ENCODE measurements around the gene PDGFRB.

The PDGFRB gene

DNA sequence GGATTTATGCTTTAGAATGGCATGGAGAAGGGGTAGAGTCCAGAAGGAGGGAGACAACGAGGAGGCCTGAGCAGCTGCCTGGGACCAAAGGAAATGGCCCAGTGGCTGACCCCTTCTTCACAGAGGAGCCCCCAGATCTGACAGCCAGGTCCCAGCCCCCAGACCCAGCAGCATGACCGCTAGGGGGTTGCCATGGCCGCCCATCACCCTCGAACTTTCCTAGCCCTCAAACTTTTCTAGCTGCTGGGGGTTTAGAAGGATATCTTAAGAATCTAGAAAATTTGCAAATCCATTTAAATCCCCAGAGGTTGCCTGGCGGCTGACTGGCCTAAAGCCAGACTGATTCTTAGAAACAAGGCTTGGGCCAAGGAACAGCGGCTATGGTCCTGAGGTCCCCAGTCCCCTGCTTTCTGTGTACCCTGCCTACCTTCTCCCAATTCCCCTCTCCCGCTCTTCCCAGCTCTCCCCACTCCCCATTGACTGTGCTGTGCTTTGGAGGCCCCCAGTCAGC lies 972 bp downstream of the PDGFRB start:
- peaks cover 7% of the 10 kb centered on the region for H3K4me1 ChIP-seq
- no peaks in the 10 kb centered on the region for H3K36me3 ChIP-seq (replicated peaks)
- H3K27me3 ChIP-seq (ENCODE audit: low read depth), result no peaks in the 10 kb centered on the region
- peak; percentile 39 to 56 for DNase-seq (ENCODE audit: low spot score in 2 of 2)
- in situ Hi-C loops (cut with MboI; ENCODE audit: low sequenced_read_pairs), result loop anchor here (10.0 kb wide), 1 partner anchor 280 kb away; no protein-coding TSS in a partner anchor
- H3K9me3 ChIP-seq, result no peaks in the 10 kb centered on the region
- no peak overlapping the region for H3K4me3 ChIP-seq

DNA sequence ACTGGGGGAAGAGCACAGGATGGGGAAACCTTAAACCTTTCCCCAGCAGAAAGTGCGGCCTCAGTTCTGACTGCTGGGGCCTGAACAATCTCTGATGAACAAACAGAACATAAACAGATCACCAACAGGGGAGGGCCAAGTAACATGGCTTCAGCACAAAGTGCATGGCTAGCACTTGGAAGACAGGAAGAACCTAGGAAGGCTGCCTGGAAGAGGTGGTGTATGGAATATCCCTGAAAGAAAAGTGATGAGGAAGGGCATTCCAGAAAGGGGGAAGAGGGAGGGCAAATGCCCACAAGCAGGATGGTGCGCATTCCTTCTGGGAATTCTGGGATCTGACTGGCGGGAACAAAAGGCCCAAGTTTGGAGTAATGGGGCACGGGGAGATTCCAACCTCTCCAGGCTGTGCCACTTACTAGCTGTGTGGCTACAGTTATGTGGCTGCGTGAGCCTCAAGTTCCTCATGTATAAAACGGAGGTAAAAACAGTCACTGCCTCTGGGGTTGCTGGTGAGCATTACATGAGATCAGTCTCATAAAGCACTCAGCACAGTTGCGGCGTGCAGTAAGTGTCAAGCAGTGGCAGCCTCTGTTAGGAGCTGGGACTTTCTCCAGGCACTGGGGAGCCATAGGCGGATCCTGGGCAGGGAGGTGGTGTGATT lies 1.6 kb downstream of the PDGFRB start:
- Histone ChIP-seq H3K36me3 (replicated peaks) (no peaks in the 10 kb centered on the region), H3K4me3 (no peak overlapping the region), H3K9me3 (no peaks in the 10 kb centered on the region), H3K4me1 (peaks cover 7% of the 10 kb centered on the region), H3K27me3 (ENCODE audit: low read depth) (no peaks in the 10 kb centered on the region)
- in situ Hi-C loops (cut with MboI; ENCODE audit: low sequenced_read_pairs), result loop anchor here (10.0 kb wide), 1 partner anchor 281 kb away; no protein-coding TSS in a partner anchor
- peak in 1 of 2 experiments; percentile 30 for DNase-seq (ENCODE audit: low spot score in 2 of 2)

DNA sequence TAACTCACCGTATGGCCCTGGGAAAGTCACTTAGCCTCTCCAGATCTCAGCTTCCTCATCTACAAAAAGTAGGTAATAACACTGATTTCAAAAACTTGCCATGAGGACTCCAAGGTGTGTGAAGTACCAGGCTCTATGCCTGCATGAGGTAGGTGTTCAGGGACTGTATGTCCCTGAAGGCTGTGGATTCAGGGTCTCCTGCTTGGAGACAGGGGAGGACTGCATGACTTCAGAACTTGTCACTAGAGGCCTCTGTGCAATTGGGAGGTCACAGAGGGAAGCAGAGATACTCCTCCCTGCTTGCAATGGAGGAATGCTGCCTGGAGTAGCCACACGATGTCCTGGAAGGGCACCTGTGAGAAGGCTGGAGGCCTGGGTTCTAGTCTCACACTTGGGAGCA lies 2.2 kb downstream of the PDGFRB start:
- peaks cover 7% of the 10 kb centered on the region for H3K4me1 ChIP-seq

DNA sequence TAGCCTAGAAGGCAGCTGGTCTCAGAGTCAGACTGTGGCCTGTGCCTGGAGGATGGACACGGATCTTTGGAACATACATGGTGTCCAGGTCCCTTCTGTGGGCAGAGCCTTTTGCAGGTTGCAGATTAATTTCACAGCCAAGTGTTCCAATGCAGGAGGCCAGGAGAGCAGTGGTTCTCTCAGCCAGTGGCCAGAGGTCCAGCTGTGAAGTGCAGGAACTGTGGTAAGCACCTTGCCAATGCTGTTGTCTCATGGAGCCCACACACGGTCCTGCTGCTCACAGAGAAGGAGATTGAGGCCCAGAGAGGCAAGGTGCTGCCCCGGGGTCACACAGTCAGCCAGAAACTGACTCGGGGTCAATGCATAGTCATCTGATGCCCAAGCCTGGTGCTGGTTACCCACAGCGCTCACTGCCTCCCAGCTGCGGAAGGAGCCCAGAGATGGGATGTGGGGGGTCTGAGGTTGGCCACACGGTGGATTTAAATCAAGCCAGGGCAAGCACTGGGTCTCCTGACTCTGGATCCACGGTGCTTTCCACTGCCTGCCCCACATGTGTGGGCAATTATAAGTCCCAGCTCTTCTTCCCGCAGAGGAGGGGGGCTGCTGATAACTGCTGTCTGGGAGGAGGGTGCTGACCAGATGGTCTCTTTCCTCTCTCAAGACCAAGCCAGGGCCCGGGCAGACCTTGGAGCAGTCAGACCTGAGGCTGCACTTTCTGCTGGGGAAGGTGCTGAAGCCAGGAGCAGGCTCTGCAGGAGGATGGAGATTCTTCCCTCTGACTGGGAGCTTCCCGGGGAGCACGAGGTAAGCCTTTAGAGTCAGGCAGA lies 2.8 kb downstream of the PDGFRB start:
- no peaks in the 10 kb centered on the region for H3K36me3 ChIP-seq (replicated peaks)
- H3K4me3 ChIP-seq, result no peak overlapping the region
- peaks cover 7% of the 10 kb centered on the region for H3K4me1 ChIP-seq
- no peaks in the 10 kb centered on the region for H3K27me3 ChIP-seq (ENCODE audit: low read depth)
- no peak for DNase-seq (ENCODE audit: low spot score in 2 of 2)
- in situ Hi-C loops (cut with MboI; ENCODE audit: low sequenced_read_pairs), result loop anchor here (10.0 kb wide), 1 partner anchor 282 kb away; no protein-coding TSS in a partner anchor
- H3K9me3 ChIP-seq, result no peaks in the 10 kb centered on the region

More for the DNA sequence above, 2.2 kb downstream of the PDGFRB start:
- no peaks in the 10 kb centered on the region for H3K27me3 ChIP-seq (ENCODE audit: low read depth)
- no peaks in the 10 kb centered on the region for H3K9me3 ChIP-seq
- H3K4me3 ChIP-seq, result no peak overlapping the region
- in situ Hi-C loops (cut with MboI; ENCODE audit: low sequenced_read_pairs), result loop anchor here (10.0 kb wide), 1 partner anchor 281 kb away; no protein-coding TSS in a partner anchor
- H3K36me3 ChIP-seq (replicated peaks), result no peaks in the 10 kb centered on the region
- no peak for DNase-seq (ENCODE audit: low spot score in 2 of 2)

DNA sequence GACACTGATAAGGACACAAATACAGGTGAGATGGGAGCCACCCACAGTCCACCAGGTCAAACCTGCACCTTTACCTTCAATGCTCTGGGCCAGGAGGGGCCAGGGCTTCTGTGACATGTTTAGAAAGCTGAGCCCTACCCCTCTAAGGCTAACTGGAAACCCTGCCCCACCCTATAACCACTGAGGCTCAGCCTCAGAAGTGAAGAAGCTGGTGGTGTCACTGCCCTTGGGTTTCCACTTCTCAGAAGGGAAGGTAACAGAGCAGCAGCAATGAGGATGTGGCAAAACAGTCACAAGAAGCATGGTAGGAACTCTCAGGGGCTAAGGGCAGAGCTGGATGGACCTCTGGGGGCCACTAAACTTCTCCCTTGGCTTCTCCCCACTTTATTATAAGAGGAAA lies 6.0 kb downstream of the PDGFRB start:
- in situ Hi-C loops (cut with MboI; ENCODE audit: low sequenced_read_pairs), result loop anchor here (10.0 kb wide), 1 partner anchor 285 kb away; no protein-coding TSS in a partner anchor
- Histone ChIP-seq H3K4me1 (peaks cover 3% of the 10 kb centered on the region), H3K4me3 (no peak overlapping the region), H3K36me3 (replicated peaks) (no peaks in the 10 kb centered on the region), H3K9me3 (no peaks in the 10 kb centered on the region), H3K27me3 (ENCODE audit: low read depth) (no peaks in the 10 kb centered on the region)
- no peak for DNase-seq (ENCODE audit: low spot score in 2 of 2)

DNA sequence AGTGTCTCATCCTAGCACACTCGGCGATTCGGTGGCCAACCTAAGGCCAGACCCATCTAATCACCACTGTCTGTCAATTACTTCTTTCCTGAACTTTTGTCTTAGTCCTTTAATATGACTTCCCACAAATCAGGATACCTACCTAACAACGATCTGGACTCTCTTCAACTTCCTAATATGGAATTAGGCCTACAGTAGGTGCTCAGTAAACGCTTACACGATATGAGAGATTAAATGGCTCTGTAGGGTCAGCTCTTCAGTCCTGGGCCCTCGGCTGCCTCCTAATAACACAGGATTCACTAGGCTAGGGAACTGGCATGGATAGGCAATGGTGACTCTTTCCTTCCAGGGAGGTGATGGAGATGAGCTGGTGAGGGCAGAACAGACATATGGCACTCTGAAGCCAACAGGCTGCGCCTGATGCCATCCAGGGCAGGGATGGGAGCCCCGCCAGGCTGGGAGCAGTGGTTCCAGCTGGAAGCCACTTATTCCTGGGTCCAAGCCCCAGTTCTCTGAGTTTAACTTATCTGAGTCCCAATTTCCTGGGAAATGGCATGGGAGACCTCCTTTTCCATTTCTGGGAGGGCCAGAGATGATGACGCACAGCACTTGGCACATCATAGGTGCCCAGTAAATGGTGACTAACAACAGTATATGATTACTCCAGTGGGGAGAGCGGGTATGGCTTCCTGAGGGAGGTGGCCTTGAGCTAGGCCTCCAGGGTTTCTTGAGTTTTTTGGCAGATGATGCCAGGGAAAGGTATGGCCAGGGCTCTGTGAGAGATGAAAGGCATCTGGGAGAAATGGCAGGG lies 7.3 kb downstream of the PDGFRB start:
- in situ Hi-C loops (cut with MboI; ENCODE audit: low sequenced_read_pairs), result no loop called here
- no peak for DNase-seq (ENCODE audit: low spot score in 2 of 2)

DNA sequence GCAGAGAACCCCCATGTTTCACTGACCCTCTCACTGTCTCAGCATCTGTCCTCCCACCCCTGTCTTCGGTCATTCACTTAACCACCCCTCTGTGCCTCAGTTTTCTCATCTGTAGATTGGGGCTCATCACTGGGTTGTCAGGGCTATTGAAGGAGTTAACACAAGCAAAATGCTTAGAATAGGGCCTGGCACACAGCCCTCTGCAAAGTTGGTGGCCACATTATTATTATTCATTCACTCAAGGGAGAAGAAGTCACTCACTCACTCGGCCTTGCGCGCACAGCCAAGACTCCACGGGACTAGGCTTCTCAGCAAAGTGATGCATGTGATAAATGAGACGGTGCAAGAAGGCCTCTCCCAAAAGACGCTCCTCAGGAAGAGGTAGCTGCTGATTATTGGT lies 8.0 kb downstream of the PDGFRB start:
- H3K9me3 ChIP-seq, result no peaks in the 10 kb centered on the region
- H3K4me3 ChIP-seq, result no peak overlapping the region
- H3K4me1 ChIP-seq, result no peaks in the 10 kb centered on the region
- H3K27me3 ChIP-seq (ENCODE audit: low read depth), result no peaks in the 10 kb centered on the region
- DNase-seq (ENCODE audit: low spot score in 2 of 2), result no peak
- H3K36me3 ChIP-seq (replicated peaks), result no peaks in the 10 kb centered on the region
- in situ Hi-C loops (cut with MboI; ENCODE audit: low sequenced_read_pairs), result no loop called here

More for the DNA sequence above, 7.3 kb downstream of the PDGFRB start:
- Histone ChIP-seq H3K27me3 (ENCODE audit: low read depth) (no peaks in the 10 kb centered on the region), H3K9me3 (no peaks in the 10 kb centered on the region), H3K4me1 (no peaks in the 10 kb centered on the region), H3K36me3 (replicated peaks) (no peaks in the 10 kb centered on the region), H3K4me3 (no peak overlapping the region)

DNA sequence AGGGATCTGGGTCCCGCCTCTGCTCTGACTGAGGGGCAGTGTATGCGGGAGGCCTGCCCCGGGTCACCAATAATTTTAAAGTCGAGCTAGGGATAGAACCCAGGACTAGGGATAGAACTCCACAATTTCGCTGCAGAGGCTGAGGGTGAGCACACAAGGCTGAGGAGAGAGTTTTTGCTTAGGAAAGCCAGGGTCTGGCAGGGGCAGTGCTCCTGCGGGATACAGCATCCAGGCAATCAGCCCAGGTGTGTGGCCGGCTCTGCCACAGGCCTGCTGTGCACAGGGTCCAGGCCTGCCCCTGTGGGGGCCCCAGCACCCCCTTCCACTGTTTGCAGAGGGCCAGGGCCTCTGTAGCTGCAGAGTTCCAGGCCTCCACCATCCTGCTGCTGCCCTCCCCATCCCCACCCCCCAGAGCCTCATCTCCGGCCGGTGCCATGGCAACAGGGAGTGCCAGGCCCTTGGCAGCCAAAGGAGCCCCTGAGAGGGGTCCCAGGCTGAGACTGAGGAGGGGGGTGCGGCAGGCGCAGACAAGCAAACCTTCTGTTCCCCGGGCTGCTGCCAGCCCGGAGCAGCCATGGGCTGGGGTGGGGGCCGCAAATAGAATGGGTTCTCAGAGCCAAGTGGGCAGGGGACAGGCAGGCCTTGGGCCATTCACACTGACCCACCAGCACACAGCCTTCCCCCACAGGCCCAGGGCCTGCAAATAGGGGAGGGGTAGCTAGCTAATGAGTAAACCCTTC lies 8.6 kb downstream of the PDGFRB start:
- Histone ChIP-seq H3K4me1 (no peaks in the 10 kb centered on the region), H3K27me3 (ENCODE audit: low read depth) (no peaks in the 10 kb centered on the region), H3K4me3 (no peak overlapping the region), H3K36me3 (replicated peaks) (no peaks in the 10 kb centered on the region), H3K9me3 (no peaks in the 10 kb centered on the region)
- in situ Hi-C loops (cut with MboI; ENCODE audit: low sequenced_read_pairs), result no loop called here
- no peak for DNase-seq (ENCODE audit: low spot score in 2 of 2)

DNA sequence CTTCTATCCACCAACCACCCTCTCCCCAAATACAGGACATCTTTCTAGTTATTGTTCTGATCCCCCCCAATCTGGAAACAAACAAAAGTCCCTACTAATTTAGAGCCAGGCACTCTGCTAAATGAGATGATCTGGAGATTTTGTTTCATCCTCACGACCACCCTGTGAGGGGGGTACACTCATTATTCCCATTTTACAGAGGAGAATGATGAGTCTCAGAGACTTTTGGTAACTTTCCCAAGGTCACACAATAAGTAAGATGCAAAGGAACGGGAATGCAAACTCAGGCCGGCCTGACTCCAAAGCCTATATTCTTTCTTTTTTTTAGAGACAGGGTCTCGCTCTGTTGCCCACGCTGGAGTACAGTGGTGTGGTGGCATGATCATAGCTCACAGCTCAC lies 9.4 kb downstream of the PDGFRB start:
- in situ Hi-C loops (cut with MboI; ENCODE audit: low sequenced_read_pairs), result no loop called here
- Histone ChIP-seq H3K27me3 (ENCODE audit: low read depth) (no peaks in the 10 kb centered on the region), H3K4me3 (no peak overlapping the region), H3K4me1 (no peaks in the 10 kb centered on the region), H3K36me3 (replicated peaks) (no peaks in the 10 kb centered on the region), H3K9me3 (no peaks in the 10 kb centered on the region)
- no peak for DNase-seq (ENCODE audit: low spot score in 2 of 2)

DNA sequence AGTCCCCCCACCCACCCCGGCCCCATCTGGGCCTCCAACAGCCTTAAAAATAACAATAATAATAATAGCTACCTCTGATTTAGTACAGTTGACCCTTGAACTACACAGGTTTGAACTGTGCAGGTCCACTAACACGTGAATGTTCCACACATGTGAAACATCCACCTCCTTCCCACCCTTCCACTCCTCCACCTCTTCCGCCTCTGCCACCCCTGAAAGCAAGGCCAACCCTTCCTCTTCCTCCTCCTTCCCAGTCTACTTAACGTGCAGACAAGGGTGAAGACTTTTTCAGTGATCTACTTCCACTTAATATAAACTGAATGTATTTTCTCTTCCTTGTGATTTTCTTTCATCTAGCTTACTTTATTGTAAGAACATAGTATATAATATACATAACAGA lies 10.8 kb downstream of the PDGFRB start:
- Histone ChIP-seq H3K9me3 (no peaks in the 10 kb centered on the region), H3K36me3 (replicated peaks) (no peaks in the 10 kb centered on the region), H3K4me1 (no peaks in the 10 kb centered on the region), H3K4me3 (no peak overlapping the region), H3K27me3 (ENCODE audit: low read depth) (no peaks in the 10 kb centered on the region)
- no peak for DNase-seq (ENCODE audit: low spot score in 2 of 2)
- in situ Hi-C loops (cut with MboI; ENCODE audit: low sequenced_read_pairs), result no loop called here

DNA sequence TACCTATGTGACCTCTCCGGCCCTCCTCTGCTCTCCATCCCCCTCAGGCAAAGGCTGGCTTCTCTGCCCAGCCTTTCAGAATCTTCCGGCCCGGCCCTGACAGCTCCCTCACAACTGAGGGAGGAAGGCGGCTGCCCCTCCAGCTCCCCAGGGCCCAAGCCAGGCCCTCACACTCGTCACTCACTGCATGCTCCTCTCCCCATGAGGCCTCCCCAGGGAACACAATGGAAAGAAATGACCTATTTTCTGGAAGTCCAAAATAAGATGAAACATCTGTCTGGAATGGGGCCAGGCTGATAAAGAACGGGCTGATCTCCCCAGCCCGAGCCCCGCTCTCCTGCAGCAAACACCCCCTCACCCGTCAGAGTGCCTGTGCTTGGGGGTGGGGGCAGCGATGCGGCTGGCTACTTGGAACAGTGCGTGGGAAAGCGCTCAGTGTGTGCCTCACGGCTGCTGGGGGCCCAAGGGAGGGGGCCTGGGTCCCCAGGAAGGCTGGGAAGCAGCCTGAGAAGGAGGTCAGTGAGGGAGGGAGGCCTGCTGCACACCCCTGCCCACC lies 11.3 kb downstream of the PDGFRB start:
- Histone ChIP-seq H3K9me3 (no peaks in the 10 kb centered on the region), H3K36me3 (replicated peaks) (no peaks in the 10 kb centered on the region), H3K4me3 (no peak overlapping the region), H3K4me1 (no peaks in the 10 kb centered on the region), H3K27me3 (ENCODE audit: low read depth) (no peaks in the 10 kb centered on the region)
- in situ Hi-C loops (cut with MboI; ENCODE audit: low sequenced_read_pairs), result no loop called here
- no peak for DNase-seq (ENCODE audit: low spot score in 2 of 2)

DNA sequence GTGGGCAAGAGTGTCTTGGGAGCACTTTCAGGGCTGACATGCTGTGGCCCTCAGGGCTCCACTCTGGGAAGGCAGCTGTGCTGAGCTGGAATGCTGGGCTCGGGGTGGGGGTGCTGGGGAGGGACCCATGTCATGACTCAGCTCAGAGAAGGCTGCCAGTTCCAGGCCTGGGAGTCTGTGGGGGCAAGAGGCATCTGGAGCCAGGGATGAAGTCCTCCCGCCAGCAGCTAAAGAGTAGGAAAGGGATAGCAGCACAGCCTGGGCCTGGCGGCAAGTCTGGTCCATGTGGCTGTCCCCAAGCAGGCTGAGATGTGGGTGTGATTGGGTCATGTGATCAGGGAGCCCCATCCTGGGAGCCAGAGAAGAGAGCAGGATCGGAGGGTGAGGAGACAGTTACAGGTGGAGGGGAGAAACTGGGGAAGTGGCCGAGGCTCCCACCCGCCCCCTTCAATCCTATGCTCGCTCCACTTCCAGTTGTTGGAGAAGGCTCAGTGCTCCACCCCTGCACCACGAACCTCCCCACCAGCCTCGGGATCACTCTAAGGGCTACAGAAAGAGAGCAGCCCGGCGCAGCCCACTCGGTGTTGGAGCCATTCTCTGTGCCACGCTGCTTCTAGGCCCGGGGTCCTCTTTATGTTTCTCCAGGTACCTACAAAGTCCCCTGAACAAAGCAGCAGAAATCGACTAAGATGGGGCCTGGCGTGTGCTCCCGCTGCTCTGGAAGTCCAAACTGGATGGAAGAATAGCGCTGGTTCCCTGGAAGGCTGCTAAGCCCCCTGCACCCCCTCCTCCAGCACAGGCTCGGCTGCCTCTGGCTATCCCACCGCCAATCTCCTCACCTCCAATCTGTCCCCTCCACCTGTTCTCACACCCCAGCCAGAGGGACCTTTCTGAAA lies 12.0 kb downstream of the PDGFRB start:
- H3K36me3 ChIP-seq (replicated peaks), result no peaks in the 10 kb centered on the region
- no peaks in the 10 kb centered on the region for H3K27me3 ChIP-seq (ENCODE audit: low read depth)
- no peaks in the 10 kb centered on the region for H3K9me3 ChIP-seq
- in situ Hi-C loops (cut with MboI; ENCODE audit: low sequenced_read_pairs), result no loop called here
- no peak for DNase-seq (ENCODE audit: low spot score in 2 of 2)
- H3K4me1 ChIP-seq, result no peaks in the 10 kb centered on the region
- no peak overlapping the region for H3K4me3 ChIP-seq
